Esophagus squamous epithelium (tissue), 5 donors: ENCODE data around the gene MICOS13. TPM values are rescaled to one million over a fixed set of nuclear protein-coding genes. Genes with fewer than 3 reads are reported as not detected.
"Not testable (repeated sequence)": the region's sequence is repeated elsewhere in the genome, so short reads cannot be mapped to it uniquely, and the experiment has no call there.

Source experiments
- DNase-seq: peaks from one replicate; lab custom pipeline; 2025; lab: John Stamatoyannopoulos, UW
- H3K27ac ChIP-seq, 4 donors: fragments of 200-600 bp; sonication (generic); one replicate each; pipeline ENCODE4 v1.5.1; 2016 to 2019; ENCODE audit warnings: mild to moderate bottlenecking in 1 of 4
- H3K27me3 ChIP-seq, 4 donors: fragments of 200-600 bp; sonication (generic); 1 replicate in 3 of 4; 2 replicates in 1 of 4; pipeline versions ENCODE4 v1.5.1 to v1.6.0; 2017 to 2021; ENCODE audit warnings: antibody characterized with exemption in 1 of 4
- H3K36me3 ChIP-seq, 3 donors: fragments of 200-600 bp; sonication (generic); one replicate each; pipeline ENCODE4 v1.5.1; 2016 to 2019
- H3K4me1 ChIP-seq, 3 donors: fragments of 200-600 bp; sonication (generic); one replicate each; pipeline ENCODE4 v1.5.1; 2017 to 2019
- H3K4me3 ChIP-seq, 4 donors: fragments of 200-600 bp; sonication (generic); 1 replicate in 3 of 4; 2 replicates in 1 of 4; pipeline ENCODE4 v1.5.1; 2016 to 2019; ENCODE audit warnings: mild to moderate bottlenecking in 2 of 4, moderate library complexity in 1 of 4
- H3K9me3 ChIP-seq, 3 donors: fragments of 200-600 bp; sonication (generic); one replicate each; pipeline ENCODE4 v1.5.1; 2016 to 2019
- POLR2A ChIP-seq, 4 donors: fragments of 450-650 bp; IDR thresholded peaks; one replicate each; pipeline ENCODE4 v1.6.1; 2017; ENCODE audit warnings: antibody characterized with exemption in 4 of 4, mild to moderate bottlenecking in 4 of 4, moderate library complexity in 3 of 4
- WGBS, 2 donors: methylation state at CpG; one replicate each; pipeline ENCODE4 v1.1.5; 2018; 5-methylcytosine and 5-hydroxymethylcytosine counted together
- intact Hi-C: fragments of 100-400 bp; cut with DNase I; formaldehyde crosslinking; loops from one replicate; pipeline ENCODE4 v1.15.0; 2022
- total RNA-seq, 4 donors: library from RNA; depleted of rRNA; stranded (reverse); fragments of >200 nt; gene quantifications; one replicate each; pipeline ENCODE4 v1.1.0, GENCODE V29; 2016
- TF ChIP-seq, protein P1 (sequence below), 6 experiments: fragments of 450-650 bp in 4 of 6; fragments of 200-600 bp in 2 of 6; sonication (generic) in 2 of 6; IDR thresholded peaks; one replicate each; pipeline ENCODE4 v1.5.1; 2016 to 2019; ENCODE audit warnings: antibody characterized with exemption in 6 of 6, mild to moderate bottlenecking in 4 of 6, moderate library complexity in 4 of 6
- donor health status: DM: yes; HTN: yes; CAD: no.

Gene MICOS13
- total RNA-seq, 4 donors from 2014 or later = 34.0 to 76.3 (median 48.8) TPM

DNA sequence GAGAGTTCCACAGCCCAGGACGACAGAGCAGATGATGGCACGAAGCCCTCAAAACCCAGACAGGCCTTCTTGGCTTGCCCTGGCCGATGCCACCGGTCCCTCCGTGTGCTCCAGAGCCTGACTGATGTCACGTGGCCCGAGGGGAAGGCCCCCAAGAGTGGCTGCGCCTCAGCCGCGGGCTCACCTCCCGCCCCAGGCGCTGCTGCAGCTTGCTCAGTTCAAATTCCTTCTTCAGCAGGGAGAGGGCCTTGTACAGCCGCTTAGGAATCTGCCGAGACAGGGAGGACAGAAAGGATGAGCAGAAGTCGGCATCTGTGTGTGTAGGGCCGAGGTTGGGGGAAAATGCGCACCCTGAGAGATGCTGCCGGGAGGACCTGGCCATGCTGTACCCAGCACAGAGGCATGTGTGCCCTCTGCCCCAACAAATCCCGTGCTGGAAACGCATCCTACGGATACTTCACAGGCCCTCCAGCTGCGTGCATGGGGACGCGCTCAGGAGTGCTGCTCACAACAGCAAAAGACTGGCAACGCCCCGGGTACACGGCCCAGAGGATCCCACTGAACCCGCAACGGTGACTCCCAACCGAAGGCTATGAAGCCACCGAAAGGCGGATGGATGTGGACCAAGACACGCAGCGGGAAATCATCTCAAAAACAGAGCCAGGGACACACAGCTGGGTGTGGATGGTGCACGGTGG is 26.7 kb upstream of the MICOS13 start:
- WGBS, 2 donors = 90 to 91% methylated on average over 22 of the region's 35 CpGs
- Histone ChIP-seq H3K27ac (no peak overlapping the region), H3K4me3 (no peak overlapping the region), H3K36me3 (peaks cover 35 to 96% (median 62%) of the 10 kb centered on the region in 3 donors), H3K4me1 (no peaks in the 10 kb centered on the region), H3K9me3 (no peaks in the 10 kb centered on the region), H3K27me3 (no peaks in the 10 kb centered on the region)
- TF ChIP-seq, protein P1, sequence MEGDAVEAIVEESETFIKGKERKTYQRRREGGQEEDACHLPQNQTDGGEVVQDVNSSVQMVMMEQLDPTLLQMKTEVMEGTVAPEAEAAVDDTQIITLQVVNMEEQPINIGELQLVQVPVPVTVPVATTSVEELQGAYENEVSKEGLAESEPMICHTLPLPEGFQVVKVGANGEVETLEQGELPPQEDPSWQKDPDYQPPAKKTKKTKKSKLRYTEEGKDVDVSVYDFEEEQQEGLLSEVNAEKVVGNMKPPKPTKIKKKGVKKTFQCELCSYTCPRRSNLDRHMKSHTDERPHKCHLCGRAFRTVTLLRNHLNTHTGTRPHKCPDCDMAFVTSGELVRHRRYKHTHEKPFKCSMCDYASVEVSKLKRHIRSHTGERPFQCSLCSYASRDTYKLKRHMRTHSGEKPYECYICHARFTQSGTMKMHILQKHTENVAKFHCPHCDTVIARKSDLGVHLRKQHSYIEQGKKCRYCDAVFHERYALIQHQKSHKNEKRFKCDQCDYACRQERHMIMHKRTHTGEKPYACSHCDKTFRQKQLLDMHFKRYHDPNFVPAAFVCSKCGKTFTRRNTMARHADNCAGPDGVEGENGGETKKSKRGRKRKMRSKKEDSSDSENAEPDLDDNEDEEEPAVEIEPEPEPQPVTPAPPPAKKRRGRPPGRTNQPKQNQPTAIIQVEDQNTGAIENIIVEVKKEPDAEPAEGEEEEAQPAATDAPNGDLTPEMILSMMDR (IDR thresholded peaks at IDR 0.05) = no peak
- TF ChIP-seq POLR2A (IDR thresholded peaks at IDR 0.05) = no peak
- DNase-seq = no peak
- intact Hi-C loops = no loop called here

DNA sequence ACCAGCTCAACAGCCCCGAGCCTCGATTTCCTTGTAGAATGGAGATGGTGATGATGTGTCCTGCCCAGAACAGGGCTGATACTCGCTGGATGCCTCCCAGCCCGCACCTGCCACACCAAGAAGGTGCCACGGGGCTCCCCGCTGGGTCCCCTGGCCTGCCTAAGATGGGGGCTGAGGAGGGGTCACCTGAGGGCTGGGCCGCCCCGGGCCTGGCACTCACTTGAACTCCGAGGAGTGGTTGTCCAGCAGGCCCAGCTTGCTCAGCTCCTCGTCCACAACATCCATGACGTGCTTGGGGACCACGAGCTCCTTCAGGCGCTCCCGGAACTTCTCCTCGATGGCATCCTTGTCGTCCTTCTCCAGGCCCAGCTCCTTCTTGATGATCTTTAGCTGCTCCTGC is 25.2 kb upstream of the MICOS13 start:
- TF ChIP-seq POLR2A (IDR thresholded peaks at IDR 0.05) = no peak
- no peaks in the 10 kb centered on the region for H3K4me1 ChIP-seq
- H3K27me3 ChIP-seq = no peaks in the 10 kb centered on the region
- intact Hi-C loops = no loop called here
- H3K27ac ChIP-seq = no peak overlapping the region
- H3K36me3 ChIP-seq = peaks cover 22 to 96% (median 51%) of the 10 kb centered on the region in 3 donors
- H3K4me3 ChIP-seq = no peak overlapping the region
- no peak for DNase-seq
- WGBS, 2 donors = 67 to 87% methylated on average over 2 to 14 of the region's 16 CpGs
- H3K9me3 ChIP-seq = no peaks in the 10 kb centered on the region

DNA sequence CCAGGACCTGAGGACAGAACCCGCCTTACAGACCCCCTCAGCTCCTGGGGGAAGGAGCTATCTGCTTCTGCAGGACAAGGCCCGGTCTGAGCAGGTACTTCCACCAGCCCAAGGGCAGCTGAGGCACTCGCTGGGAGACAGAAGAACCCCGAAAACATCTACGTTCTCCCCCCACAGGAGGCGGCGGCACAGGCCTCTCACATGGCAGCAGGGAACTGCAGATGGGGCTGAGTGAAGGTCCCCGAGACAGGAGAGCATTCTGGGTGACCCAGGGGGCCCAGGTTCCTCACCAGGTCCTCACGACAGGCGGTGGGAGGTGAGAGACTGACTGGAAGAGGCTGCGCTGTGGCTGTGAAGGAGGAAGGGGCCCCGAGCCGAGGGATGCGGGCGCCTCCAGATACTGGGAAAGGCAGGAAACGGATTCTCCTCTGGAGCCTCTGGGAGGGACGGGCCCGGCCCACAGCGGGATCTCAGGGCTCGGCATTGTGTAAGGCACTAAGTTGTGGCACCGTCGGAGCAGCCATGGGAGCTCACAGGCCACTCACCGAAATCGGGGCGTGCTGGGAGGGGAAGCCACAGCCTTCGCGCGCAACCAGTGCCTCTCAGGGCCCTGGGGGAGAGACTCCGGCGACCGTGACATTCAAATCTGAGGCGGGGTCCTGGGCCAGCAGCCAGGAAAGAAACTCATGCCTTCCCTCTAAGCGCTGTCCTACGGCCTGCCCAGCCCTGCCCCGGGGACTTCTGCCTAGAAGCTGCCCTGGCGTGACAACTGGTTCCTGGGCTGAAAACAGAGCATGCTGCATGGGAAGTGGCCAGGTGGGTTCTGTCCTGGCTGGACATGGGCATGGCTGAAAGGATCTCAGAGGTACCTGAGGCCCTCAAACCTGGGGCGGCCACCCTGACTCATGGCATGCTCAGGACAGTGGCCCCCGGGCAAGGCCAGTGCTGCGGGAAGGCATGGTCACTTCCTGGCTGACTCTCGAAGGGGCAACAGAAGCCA is 23.8 kb upstream of the MICOS13 start:
- DNase-seq = no peak
- no peaks in the 10 kb centered on the region for H3K4me1 ChIP-seq
- intact Hi-C loops = no loop called here
- H3K27me3 ChIP-seq = no peaks in the 10 kb centered on the region
- no peak overlapping the region for H3K27ac ChIP-seq
- TF ChIP-seq, protein P1 (IDR thresholded peaks at IDR 0.05) = no peak
- no peak for TF ChIP-seq POLR2A (IDR thresholded peaks at IDR 0.05)
- no peak overlapping the region for H3K4me3 ChIP-seq
- WGBS, 2 donors = 88 to 93% methylated on average over 8 to 11 of the region's 40 CpGs
- peaks cover 22 to 96% (median 55%) of the 10 kb centered on the region in 3 donors for H3K36me3 ChIP-seq
- H3K9me3 ChIP-seq = no peaks in the 10 kb centered on the region

DNA sequence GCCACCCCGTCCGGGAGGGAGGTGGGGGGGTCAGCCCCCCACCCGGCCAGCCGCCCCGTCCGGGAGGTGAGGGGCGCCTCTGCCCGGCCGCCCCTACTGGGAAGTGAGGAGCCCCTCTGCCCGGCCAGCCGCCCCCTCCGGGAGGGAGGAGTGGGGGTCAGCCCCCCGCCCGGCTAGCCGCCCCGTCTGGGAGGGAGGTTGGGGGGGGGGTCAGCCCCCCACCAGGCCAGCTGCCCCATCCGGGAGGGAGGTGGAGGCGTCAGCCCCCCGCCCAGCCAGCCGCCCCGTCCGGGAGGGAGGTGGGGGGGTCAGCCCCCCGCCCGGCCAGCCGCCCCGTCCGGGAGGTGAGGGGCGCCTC is 21.7 kb upstream of the MICOS13 start:
- intact Hi-C loops, DNase-seq, H3K27me3 ChIP-seq, H3K4me1 ChIP-seq, H3K27ac ChIP-seq, H3K9me3 ChIP-seq, H3K4me3 ChIP-seq: not testable (repeated sequence)
- no CpG with 5 or more reads among the region's 28 CpGs for WGBS, 2 donors
- peaks cover 19 to 96% (median 54%) of the 10 kb centered on the region in 3 donors for H3K36me3 ChIP-seq

DNA sequence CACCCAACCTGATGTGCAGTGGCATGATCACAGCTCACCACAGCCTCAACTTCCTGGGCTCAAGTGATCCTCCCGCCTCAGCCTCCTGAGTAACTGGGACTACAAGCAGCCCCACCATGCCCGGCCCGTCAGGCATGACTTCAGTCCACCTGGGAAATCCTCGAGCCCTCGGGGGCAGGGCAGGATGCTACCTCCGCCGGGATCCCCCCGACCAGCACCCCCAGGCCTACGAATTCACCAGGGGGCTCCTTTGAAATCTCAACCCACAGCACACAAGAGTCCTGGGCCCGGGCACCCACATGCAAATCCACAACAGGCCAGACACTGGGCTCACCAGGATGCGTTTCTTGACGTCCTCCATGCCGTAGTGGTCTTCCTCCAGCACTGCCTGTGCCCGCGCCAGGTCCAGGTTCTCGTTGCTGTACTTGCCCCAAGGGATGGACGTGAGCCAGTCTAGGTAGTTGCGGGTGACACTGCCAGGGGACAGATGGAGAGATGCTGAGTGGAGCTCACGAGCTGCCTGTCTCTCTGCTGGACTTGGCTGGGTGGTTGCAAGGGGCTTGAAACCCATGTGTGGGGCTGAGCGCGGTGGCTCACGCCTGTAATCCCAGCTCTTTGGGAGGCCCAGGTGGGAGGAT is 20.3 kb upstream of the MICOS13 start:
- Histone ChIP-seq H3K36me3 (peaks cover 12 to 96% (median 46%) of the 10 kb centered on the region in 3 donors), H3K4me3 (no peak overlapping the region), H3K9me3 (no peaks in the 10 kb centered on the region), H3K4me1 (no peaks in the 10 kb centered on the region), H3K27ac (no peak overlapping the region), H3K27me3 (no peaks in the 10 kb centered on the region)
- intact Hi-C loops = no loop called here
- no peak for DNase-seq
- 91 to 97% methylated on average over 5 to 10 of the region's 22 CpGs for WGBS, 2 donors
- TF ChIP-seq, protein P1 (IDR thresholded peaks at IDR 0.05) = no peak
- TF ChIP-seq POLR2A (IDR thresholded peaks at IDR 0.05) = no peak
